WTC11 (cell line): ENCODE data around the gene CCSER1. TPM values are rescaled to one million over a fixed set of nuclear protein-coding genes. Genes with fewer than 3 reads are reported as not detected.

Experiments
- ATAC-seq: fragments of 200-7000 bp; cut with Tn5 transposase; 2 replicates; pipeline ENCODE4 v1.10.0; 2021; ENCODE audit warnings: mild to moderate bottlenecking, moderate library complexity
- CTCF ChIA-PET: fragments of 300-600 bp; sonication (Branson Sonifier 250); formaldehyde crosslinking; loops from one replicate; lab custom pipeline; 2021; ENCODE audit warnings: antibody characterized with exemption; lab: Charles Lee
- POLR2A ChIA-PET: fragments of 350-600 bp; sonication (Branson Sonifier 250); formaldehyde crosslinking; loops from one replicate; lab custom pipeline; 2021; ENCODE audit warnings: antibody characterized with exemption; lab: Charles Lee
- DNase-seq: peaks from one replicate; pipeline ENCODE4 v3.0.0; 2021; ENCODE audit warnings: low spot score
- H3K27ac Mint-ChIP-seq: 2 replicates; pipeline ENCODE4 v1.8.0; 2021; ENCODE audit warnings: mixed read lengths
- H3K27me3 Mint-ChIP-seq: 2 replicates; pipeline ENCODE4 v1.8.0; 2021; ENCODE audit warnings: low read depth, mild to moderate bottlenecking, moderate library complexity, mixed read lengths
- H3K36me3 Mint-ChIP-seq: 2 replicates; pipeline ENCODE4 v1.8.0; 2021; ENCODE audit warnings: mixed read lengths
- H3K4me1 Mint-ChIP-seq: 2 replicates; pipeline ENCODE4 v1.8.0; 2022; ENCODE audit warnings: mixed read lengths
- H3K4me3 Mint-ChIP-seq: 2 replicates; pipeline ENCODE4 v1.8.0; 2021; ENCODE audit warnings: mild to moderate bottlenecking, moderate library complexity, mixed read lengths
- H3K9me3 Mint-ChIP-seq: 2 replicates; pipeline ENCODE4 v1.8.0; 2021; ENCODE audit warnings: mixed read lengths
- ARID4B ChIP-seq: sonication (generic); formaldehyde crosslinking; IDR thresholded peaks from 2 replicates; pipeline ENCODE4 v1.8.0; 2023; ENCODE audit warnings: missing genetic modification reagents, mild to moderate bottlenecking, borderline replicate concordance
- CBFB ChIP-seq: sonication (generic); formaldehyde crosslinking; IDR thresholded peaks from 2 replicates; pipeline ENCODE4 v1.8.1; 2022; ENCODE audit warnings: mild to moderate bottlenecking, low read depth, missing genetic modification reagents
- CREB1 ChIP-seq: sonication (generic); formaldehyde crosslinking; IDR thresholded peaks from 2 replicates; pipeline ENCODE4 v1.8.0; 2023; ENCODE audit warnings: mild to moderate bottlenecking, missing genetic modification reagents
- GTF2I ChIP-seq: fragments of 250-450 bp; sonication (Bioruptor Pico); conservative IDR thresholded peaks from 2 replicates; pipeline ENCODE4 v1.4.0; 2021; ENCODE audit warnings: mild to moderate bottlenecking
- HMGA2 ChIP-seq: fragments of 250-450 bp; sonication (Bioruptor Pico); IDR thresholded peaks from 2 replicates; pipeline ENCODE4 v1.4.0; 2021; ENCODE audit warnings: mild to moderate bottlenecking, moderate library complexity
- MAX ChIP-seq: sonication (generic); formaldehyde crosslinking; IDR thresholded peaks from 2 replicates; pipeline ENCODE4 v1.8.0; 2022; ENCODE audit warnings: mild to moderate bottlenecking, missing genetic modification reagents
- MXD4 ChIP-seq: fragments of 250-450 bp; sonication (Bioruptor Pico); IDR thresholded peaks from 2 replicates; pipeline ENCODE4 v1.8.0; 2021; ENCODE audit warnings: mild to moderate bottlenecking, moderate library complexity, borderline replicate concordance
- MYBL2 ChIP-seq: sonication (generic); formaldehyde crosslinking; IDR thresholded peaks from 2 replicates; pipeline ENCODE4 v1.8.1; 2023; ENCODE audit warnings: mild to moderate bottlenecking, moderate library complexity, missing genetic modification reagents
- NFATC4 ChIP-seq: fragments of 250-450 bp; sonication (Bioruptor Pico); IDR thresholded peaks from 2 replicates; pipeline ENCODE4 v1.9.0; 2021; ENCODE audit warnings: mild to moderate bottlenecking
- NFYB ChIP-seq: sonication (generic); formaldehyde crosslinking; conservative IDR thresholded peaks from 2 replicates; pipeline ENCODE4 v1.8.0; 2022; ENCODE audit warnings: low read depth, missing genetic modification reagents
- PRRX2 ChIP-seq: fragments of 250-450 bp; sonication (Bioruptor Pico); IDR thresholded peaks from 2 replicates; pipeline ENCODE4 v1.8.0; 2021; ENCODE audit warnings: mild to moderate bottlenecking
- TEAD4 ChIP-seq: sonication (generic); formaldehyde crosslinking; IDR thresholded peaks from 2 replicates; pipeline ENCODE4 v1.8.0; 2022; ENCODE audit warnings: mild to moderate bottlenecking, missing genetic modification reagents
- total RNA-seq: library from RNA; stranded (reverse); gene quantifications from 3 replicates; pipeline ENCODE4 v1.2.3, GENCODE V29; 2021
- TF ChIP-seq, protein P1 (sequence below): sonication (generic); formaldehyde crosslinking; IDR thresholded peaks from 2 replicates; pipeline ENCODE4 v1.8.1; 2022; ENCODE audit warnings: missing genetic modification reagents, borderline replicate concordance
- TF ChIP-seq, protein P2 (sequence below): sonication (generic); formaldehyde crosslinking; IDR thresholded peaks from 2 replicates; pipeline ENCODE4 v1.8.1; 2023; ENCODE audit warnings: mild to moderate bottlenecking, missing genetic modification reagents, borderline replicate concordance
- TF ChIP-seq, protein P3 (sequence below): sonication (generic); formaldehyde crosslinking; IDR thresholded peaks from 2 replicates; pipeline ENCODE4 v1.8.1; 2022; ENCODE audit warnings: mild to moderate bottlenecking, moderate library complexity, missing genetic modification reagents
- TF ChIP-seq, protein P4 (sequence below): fragments of 250-450 bp; sonication (Bioruptor Pico); IDR thresholded peaks from 2 replicates; pipeline ENCODE4 v1.9.0; 2021; ENCODE audit warnings: mild to moderate bottlenecking, borderline replicate concordance

Gene CCSER1
- total RNA-seq, 1 experiment from 2014 or later: 0.87 TPM

- Mint-ChIP-seq H3K9me3 (peaks cover 13% of the 10 kb centered on the region), H3K27ac (no peak overlapping the region), H3K27me3 (no peaks in the 10 kb centered on the region), H3K36me3 (no peaks in the 10 kb centered on the region), H3K4me3 (no peak overlapping the region), H3K4me1 (peaks cover 13% of the 10 kb centered on the region)
- ATAC-seq (no peak), DNase-seq (no peak)
- no peak for TF ChIP-seq CBFB
- no peak for TF ChIP-seq NFYB (CRISPR knock-in tag)
- no peak for TF ChIP-seq MYBL2 (CRISPR knock-in tag)
- TF ChIP-seq, protein P1, sequence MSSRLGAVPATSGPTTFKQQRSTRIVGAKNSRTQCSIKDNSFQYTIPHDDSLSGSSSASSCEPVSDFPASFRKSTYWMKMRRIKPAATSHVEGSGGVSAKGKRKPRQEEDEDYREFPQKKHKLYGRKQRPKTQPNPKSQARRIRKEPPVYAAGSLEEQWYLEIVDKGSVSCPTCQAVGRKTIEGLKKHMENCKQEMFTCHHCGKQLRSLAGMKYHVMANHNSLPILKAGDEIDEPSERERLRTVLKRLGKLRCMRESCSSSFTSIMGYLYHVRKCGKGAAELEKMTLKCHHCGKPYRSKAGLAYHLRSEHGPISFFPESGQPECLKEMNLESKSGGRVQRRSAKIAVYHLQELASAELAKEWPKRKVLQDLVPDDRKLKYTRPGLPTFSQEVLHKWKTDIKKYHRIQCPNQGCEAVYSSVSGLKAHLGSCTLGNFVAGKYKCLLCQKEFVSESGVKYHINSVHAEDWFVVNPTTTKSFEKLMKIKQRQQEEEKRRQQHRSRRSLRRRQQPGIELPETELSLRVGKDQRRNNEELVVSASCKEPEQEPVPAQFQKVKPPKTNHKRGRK (CRISPR knock-in tag): no peak
- TF ChIP-seq, protein P2, sequence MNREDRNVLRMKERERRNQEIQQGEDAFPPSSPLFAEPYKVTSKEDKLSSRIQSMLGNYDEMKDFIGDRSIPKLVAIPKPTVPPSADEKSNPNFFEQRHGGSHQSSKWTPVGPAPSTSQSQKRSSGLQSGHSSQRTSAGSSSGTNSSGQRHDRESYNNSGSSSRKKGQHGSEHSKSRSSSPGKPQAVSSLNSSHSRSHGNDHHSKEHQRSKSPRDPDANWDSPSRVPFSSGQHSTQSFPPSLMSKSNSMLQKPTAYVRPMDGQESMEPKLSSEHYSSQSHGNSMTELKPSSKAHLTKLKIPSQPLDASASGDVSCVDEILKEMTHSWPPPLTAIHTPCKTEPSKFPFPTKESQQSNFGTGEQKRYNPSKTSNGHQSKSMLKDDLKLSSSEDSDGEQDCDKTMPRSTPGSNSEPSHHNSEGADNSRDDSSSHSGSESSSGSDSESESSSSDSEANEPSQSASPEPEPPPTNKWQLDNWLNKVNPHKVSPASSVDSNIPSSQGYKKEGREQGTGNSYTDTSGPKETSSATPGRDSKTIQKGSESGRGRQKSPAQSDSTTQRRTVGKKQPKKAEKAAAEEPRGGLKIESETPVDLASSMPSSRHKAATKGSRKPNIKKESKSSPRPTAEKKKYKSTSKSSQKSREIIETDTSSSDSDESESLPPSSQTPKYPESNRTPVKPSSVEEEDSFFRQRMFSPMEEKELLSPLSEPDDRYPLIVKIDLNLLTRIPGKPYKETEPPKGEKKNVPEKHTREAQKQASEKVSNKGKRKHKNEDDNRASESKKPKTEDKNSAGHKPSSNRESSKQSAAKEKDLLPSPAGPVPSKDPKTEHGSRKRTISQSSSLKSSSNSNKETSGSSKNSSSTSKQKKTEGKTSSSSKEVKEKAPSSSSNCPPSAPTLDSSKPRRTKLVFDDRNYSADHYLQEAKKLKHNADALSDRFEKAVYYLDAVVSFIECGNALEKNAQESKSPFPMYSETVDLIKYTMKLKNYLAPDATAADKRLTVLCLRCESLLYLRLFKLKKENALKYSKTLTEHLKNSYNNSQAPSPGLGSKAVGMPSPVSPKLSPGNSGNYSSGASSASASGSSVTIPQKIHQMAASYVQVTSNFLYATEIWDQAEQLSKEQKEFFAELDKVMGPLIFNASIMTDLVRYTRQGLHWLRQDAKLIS: no peak
- TF ChIP-seq NFATC4: no peak
- TF ChIP-seq, protein P3, sequence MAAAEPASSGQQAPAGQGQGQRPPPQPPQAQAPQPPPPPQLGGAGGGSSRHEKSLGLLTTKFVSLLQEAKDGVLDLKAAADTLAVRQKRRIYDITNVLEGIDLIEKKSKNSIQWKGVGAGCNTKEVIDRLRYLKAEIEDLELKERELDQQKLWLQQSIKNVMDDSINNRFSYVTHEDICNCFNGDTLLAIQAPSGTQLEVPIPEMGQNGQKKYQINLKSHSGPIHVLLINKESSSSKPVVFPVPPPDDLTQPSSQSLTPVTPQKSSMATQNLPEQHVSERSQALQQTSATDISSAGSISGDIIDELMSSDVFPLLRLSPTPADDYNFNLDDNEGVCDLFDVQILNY (CRISPR knock-in tag): no peak
- TF ChIP-seq HMGA2 (CRISPR knock-in tag): no peak
- ChIA-PET CTCF (no interaction called here), POLR2A (no interaction called here)
Observed at GRCh38 chr4:90760059-90760458, 632.9 kb downstream of the CCSER1 start.

GRCh38 chr4:90766837-90767236 lies 639.6 kb downstream of the CCSER1 start:
- CTCF ChIA-PET: no interaction called here
- Mint-ChIP-seq H3K4me1 (peaks cover 2% of the 10 kb centered on the region; the same call in 1 of the 2 replicates), H3K9me3 (peaks cover 16% of the 10 kb centered on the region), H3K27ac (no peak overlapping the region), H3K27me3 (no peaks in the 10 kb centered on the region), H3K4me3 (no peak overlapping the region), H3K36me3 (no peaks in the 10 kb centered on the region)
- ATAC-seq (no peak), DNase-seq (no peak)
- POLR2A ChIA-PET: no interaction called here
- TF ChIP-seq CREB1 (CRISPR knock-in tag): no peak
- TF ChIP-seq PRRX2 (CRISPR knock-in tag): no peak
- TF ChIP-seq GTF2I (CRISPR knock-in tag): no peak
- TF ChIP-seq, protein P4, sequence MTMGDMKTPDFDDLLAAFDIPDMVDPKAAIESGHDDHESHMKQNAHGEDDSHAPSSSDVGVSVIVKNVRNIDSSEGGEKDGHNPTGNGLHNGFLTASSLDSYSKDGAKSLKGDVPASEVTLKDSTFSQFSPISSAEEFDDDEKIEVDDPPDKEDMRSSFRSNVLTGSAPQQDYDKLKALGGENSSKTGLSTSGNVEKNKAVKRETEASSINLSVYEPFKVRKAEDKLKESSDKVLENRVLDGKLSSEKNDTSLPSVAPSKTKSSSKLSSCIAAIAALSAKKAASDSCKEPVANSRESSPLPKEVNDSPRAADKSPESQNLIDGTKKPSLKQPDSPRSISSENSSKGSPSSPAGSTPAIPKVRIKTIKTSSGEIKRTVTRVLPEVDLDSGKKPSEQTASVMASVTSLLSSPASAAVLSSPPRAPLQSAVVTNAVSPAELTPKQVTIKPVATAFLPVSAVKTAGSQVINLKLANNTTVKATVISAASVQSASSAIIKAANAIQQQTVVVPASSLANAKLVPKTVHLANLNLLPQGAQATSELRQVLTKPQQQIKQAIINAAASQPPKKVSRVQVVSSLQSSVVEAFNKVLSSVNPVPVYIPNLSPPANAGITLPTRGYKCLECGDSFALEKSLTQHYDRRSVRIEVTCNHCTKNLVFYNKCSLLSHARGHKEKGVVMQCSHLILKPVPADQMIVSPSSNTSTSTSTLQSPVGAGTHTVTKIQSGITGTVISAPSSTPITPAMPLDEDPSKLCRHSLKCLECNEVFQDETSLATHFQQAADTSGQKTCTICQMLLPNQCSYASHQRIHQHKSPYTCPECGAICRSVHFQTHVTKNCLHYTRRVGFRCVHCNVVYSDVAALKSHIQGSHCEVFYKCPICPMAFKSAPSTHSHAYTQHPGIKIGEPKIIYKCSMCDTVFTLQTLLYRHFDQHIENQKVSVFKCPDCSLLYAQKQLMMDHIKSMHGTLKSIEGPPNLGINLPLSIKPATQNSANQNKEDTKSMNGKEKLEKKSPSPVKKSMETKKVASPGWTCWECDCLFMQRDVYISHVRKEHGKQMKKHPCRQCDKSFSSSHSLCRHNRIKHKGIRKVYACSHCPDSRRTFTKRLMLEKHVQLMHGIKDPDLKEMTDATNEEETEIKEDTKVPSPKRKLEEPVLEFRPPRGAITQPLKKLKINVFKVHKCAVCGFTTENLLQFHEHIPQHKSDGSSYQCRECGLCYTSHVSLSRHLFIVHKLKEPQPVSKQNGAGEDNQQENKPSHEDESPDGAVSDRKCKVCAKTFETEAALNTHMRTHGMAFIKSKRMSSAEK (CRISPR knock-in tag): no peak
- TF ChIP-seq, protein P2: no peak
- TF ChIP-seq TEAD4 (CRISPR knock-in tag): no peak
- TF ChIP-seq NFATC4: no peak
- TF ChIP-seq MXD4: no peak
- TF ChIP-seq MAX (CRISPR knock-in tag): no peak
- TF ChIP-seq ARID4B: no peak
